IPS-18c (cell line): ENCODE data around the gene NAP1L4.

Experiments
- H3K4me3 ChIP-seq: 2 replicates; pipeline ENCODE4 v1.7.0; 2013; ENCODE audit warnings: low read depth, mild to moderate bottlenecking, low read length, moderate library complexity; ENCODE audit not compliant: insufficient read depth
- H3K9me3 ChIP-seq: one replicate; pipeline ENCODE4 v1.6.1; 2013; ENCODE audit warnings: mild to moderate bottlenecking, low read length, moderate library complexity; ENCODE audit not compliant: control insufficient read depth, insufficient read depth

NAP1L4 gene

GRCh38 chr11:3014057-3014938 lies 22.2 kb upstream of the NAP1L4 start:
- H3K4me3 ChIP-seq, result no peak overlapping the region
- H3K9me3 ChIP-seq, result no peaks in the 10 kb centered on the region

GRCh38 chr11:3011891-3012885 lies 20.1 kb upstream of the NAP1L4 start:
- H3K9me3 ChIP-seq, result no peaks in the 10 kb centered on the region
- no peak overlapping the region for H3K4me3 ChIP-seq

GRCh38 chr11:3010521-3011275 lies 18.6 kb upstream of the NAP1L4 start:
- Histone ChIP-seq H3K9me3 (no peaks in the 10 kb centered on the region), H3K4me3 (no peak overlapping the region)

GRCh38 chr11:3010004-3010403 lies 17.9 kb upstream of the NAP1L4 start:
- Histone ChIP-seq H3K4me3 (no peak overlapping the region), H3K9me3 (no peaks in the 10 kb centered on the region)

- no peak overlapping the region for H3K4me3 ChIP-seq
Measured at GRCh38 chr11:3009481-3009880, 17.4 kb upstream of the NAP1L4 start.

GRCh38 chr11:3008746-3009336 lies 16.7 kb upstream of the NAP1L4 start:
- no peaks in the 10 kb centered on the region for H3K9me3 ChIP-seq
- no peak overlapping the region for H3K4me3 ChIP-seq

More at GRCh38 chr11:3009481-3009880, 17.4 kb upstream of the NAP1L4 start:
- no peaks in the 10 kb centered on the region for H3K9me3 ChIP-seq

- no peaks in the 10 kb centered on the region for H3K9me3 ChIP-seq
- no peak overlapping the region for H3K4me3 ChIP-seq
Measured at GRCh38 chr11:3007404-3008010, 15.4 kb upstream of the NAP1L4 start.

- H3K4me3 ChIP-seq, result no peak overlapping the region
- no peaks in the 10 kb centered on the region for H3K9me3 ChIP-seq
Measured at GRCh38 chr11:3006505-3007260, 14.6 kb upstream of the NAP1L4 start.

- no peaks in the 10 kb centered on the region for H3K9me3 ChIP-seq
Measured at GRCh38 chr11:3004481-3004880, 12.4 kb upstream of the NAP1L4 start.

GRCh38 chr11:3003396-3004231 lies 11.5 kb upstream of the NAP1L4 start:
- H3K4me3 ChIP-seq, result no peak overlapping the region
- no peaks in the 10 kb centered on the region for H3K9me3 ChIP-seq

More at GRCh38 chr11:3004481-3004880, 12.4 kb upstream of the NAP1L4 start:
- no peak overlapping the region for H3K4me3 ChIP-seq

- no peaks in the 10 kb centered on the region for H3K9me3 ChIP-seq
Measured at GRCh38 chr11:3002871-3003270, 10.7 kb upstream of the NAP1L4 start.

GRCh38 chr11:3002351-3002861 lies 10.3 kb upstream of the NAP1L4 start:
- no peak overlapping the region for H3K4me3 ChIP-seq

More at GRCh38 chr11:3002871-3003270, 10.7 kb upstream of the NAP1L4 start:
- no peak overlapping the region for H3K4me3 ChIP-seq

GRCh38 chr11:3001496-3001895 lies 9.4 kb upstream of the NAP1L4 start:
- H3K4me3 ChIP-seq, result no peak overlapping the region

More at GRCh38 chr11:3002351-3002861, 10.3 kb upstream of the NAP1L4 start:
- no peaks in the 10 kb centered on the region for H3K9me3 ChIP-seq

GRCh38 chr11:3000032-3000961 lies 8.2 kb upstream of the NAP1L4 start:
- no peak overlapping the region for H3K4me3 ChIP-seq
- no peaks in the 10 kb centered on the region for H3K9me3 ChIP-seq

More at GRCh38 chr11:3001496-3001895, 9.4 kb upstream of the NAP1L4 start:
- H3K9me3 ChIP-seq, result no peaks in the 10 kb centered on the region
